Epithelial cell of esophagus (primary cell): Measurements from ENCODE around the gene RGS12.

Experiments used
- DNase-seq: peaks from one replicate; pipeline ENCODE4 v3.0.0; 2010; ENCODE audit warnings: low read depth
- H3K4me3 ChIP-seq: 2 replicates; pipeline ENCODE4 v1.5.1; 2011; ENCODE audit warnings: mild to moderate bottlenecking, low read length, control low read depth
- TF ChIP-seq, protein P1 (sequence below): IDR thresholded peaks from 2 replicates; pipeline ENCODE4 v1.5.1; 2011; ENCODE audit warnings: low read depth, mild to moderate bottlenecking, low read length, control low read depth, inconsistent platforms; ENCODE audit not compliant: insufficient read depth; ENCODE audit errors: missing control alignments

The RGS12 gene

DNA sequence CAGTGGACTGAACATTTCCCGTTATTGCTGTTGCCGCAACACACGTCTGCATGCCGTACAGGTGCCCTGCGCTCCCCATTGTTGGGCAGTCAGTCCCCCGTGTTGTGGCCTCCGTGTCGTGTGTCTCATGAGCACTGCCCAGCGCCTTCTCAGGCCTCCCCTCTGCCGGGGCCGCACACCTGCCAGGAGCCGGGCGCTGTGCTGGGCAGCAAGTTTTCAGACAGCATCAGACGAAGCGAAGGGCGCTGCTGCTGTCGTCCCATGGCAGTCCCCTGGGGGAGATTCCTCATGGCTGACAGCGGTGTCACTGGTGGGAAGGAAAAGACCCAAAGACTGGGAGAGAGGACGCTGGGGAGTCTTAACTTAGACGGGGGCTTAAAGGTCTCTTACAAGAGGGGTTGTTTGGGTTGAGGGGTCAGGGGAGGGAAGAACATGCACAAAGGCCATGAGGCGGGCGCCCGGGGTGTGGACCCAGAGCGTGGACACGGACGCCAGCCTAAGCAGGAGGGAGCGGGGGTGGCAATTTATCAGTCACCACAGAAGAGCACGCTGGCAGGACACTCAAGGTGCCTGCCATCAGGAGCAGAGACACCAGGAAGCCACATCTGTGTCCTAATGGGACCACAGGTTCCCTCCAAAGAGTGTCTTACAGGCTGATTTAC is 47.3 kb downstream of the RGS12 start:
- H3K4me3 ChIP-seq = no peak overlapping the region
- TF ChIP-seq, protein P1, sequence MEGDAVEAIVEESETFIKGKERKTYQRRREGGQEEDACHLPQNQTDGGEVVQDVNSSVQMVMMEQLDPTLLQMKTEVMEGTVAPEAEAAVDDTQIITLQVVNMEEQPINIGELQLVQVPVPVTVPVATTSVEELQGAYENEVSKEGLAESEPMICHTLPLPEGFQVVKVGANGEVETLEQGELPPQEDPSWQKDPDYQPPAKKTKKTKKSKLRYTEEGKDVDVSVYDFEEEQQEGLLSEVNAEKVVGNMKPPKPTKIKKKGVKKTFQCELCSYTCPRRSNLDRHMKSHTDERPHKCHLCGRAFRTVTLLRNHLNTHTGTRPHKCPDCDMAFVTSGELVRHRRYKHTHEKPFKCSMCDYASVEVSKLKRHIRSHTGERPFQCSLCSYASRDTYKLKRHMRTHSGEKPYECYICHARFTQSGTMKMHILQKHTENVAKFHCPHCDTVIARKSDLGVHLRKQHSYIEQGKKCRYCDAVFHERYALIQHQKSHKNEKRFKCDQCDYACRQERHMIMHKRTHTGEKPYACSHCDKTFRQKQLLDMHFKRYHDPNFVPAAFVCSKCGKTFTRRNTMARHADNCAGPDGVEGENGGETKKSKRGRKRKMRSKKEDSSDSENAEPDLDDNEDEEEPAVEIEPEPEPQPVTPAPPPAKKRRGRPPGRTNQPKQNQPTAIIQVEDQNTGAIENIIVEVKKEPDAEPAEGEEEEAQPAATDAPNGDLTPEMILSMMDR = no peak
- no peak for DNase-seq

DNA sequence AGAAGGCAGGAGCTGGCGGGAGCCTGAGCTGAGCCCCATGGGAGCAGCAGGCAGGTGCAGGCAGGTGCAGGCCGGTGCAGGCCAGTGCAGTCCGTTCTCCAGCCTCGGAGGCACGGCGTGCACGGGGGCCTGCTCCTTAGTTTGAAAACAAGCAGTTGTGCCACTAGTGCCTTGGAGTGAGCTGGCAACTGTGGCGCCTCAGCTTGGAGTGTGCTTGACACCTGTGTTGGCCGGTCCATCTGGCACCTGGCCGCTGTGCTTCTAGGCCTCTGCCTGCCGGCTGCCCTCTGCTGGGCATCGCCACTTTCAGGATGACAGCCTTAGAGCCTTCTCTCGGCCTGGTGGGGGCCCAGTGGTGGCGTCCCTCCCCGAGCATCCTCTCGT is 47.9 kb downstream of the RGS12 start:
- peak; percentile 21 for DNase-seq
- TF ChIP-seq, protein P1 = peak; percentile 19
- H3K4me3 ChIP-seq = no peak overlapping the region

- TF ChIP-seq, protein P1 = no peak
- DNase-seq = no peak
- no peak overlapping the region for H3K4me3 ChIP-seq
These were observed 48.9 kb downstream of the RGS12 start for GRCh38 chr4:3341760-3342159.

- DNase-seq = peak; percentile 9
- H3K4me3 ChIP-seq = no peak overlapping the region
- TF ChIP-seq, protein P1 = no peak
These were observed 49.5 kb downstream of the RGS12 start for GRCh38 chr4:3342182-3342854.
